ENCODE results near the gene TMEM79. TPM values are rescaled to one million over a fixed set of nuclear protein-coding genes. Genes with fewer than 3 reads are reported as not detected.
A peak's percentile ranks its signal among the peaks of the same experiment; 100 is the strongest.

Gene TMEM79
- total and polyA plus RNA-seq, 2 experiments from 2014 or later: 3.4 to 8.5 TPM

DNA sequence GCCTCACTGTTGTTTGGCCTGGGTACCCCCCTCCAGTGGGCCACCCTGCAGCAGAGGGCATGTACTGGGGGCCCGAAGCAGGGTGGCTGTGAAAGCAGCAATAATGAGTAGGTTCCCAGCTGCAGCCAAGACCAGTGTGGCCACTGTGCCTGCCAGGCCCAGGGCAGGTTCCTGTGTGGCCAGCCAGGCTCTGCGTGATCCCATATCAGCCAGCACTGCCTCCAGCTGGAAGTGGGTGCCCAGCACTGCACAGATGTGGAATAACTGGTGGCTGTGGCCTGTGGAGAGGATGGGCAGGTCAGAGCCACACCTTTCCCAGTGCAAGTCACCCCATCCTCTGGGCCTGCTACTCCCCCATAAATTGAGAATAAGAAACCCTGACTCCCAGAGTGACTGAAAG lies 40.0 kb upstream of the TMEM79 start:
- H3K4me3 ChIP-seq: no peak overlapping the region
- no peaks in the 10 kb centered on the region for H4K20me1 ChIP-seq (ENCODE audit: insufficient read depth, poor library complexity, severe bottlenecking)
- H3K27ac ChIP-seq: no peak overlapping the region
- H3K4me2 ChIP-seq: no peak overlapping the region
- DNase-seq (ENCODE audit: low spot score): no peak
- H3K4me1 ChIP-seq (ENCODE audit: insufficient read depth): no peaks in the 10 kb centered on the region
- no peak overlapping the region for H2AFZ ChIP-seq
- TF ChIP-seq EZH2 (IDR thresholded peaks at IDR 0.05; ENCODE audit: borderline replicate concordance) (no peak), EZH2phosphoT487 (IDR thresholded peaks at IDR 0.05; ENCODE audit: low read depth, severe bottlenecking, unreplicated experiment) (no peak)
- TF ChIP-seq, protein P1, sequence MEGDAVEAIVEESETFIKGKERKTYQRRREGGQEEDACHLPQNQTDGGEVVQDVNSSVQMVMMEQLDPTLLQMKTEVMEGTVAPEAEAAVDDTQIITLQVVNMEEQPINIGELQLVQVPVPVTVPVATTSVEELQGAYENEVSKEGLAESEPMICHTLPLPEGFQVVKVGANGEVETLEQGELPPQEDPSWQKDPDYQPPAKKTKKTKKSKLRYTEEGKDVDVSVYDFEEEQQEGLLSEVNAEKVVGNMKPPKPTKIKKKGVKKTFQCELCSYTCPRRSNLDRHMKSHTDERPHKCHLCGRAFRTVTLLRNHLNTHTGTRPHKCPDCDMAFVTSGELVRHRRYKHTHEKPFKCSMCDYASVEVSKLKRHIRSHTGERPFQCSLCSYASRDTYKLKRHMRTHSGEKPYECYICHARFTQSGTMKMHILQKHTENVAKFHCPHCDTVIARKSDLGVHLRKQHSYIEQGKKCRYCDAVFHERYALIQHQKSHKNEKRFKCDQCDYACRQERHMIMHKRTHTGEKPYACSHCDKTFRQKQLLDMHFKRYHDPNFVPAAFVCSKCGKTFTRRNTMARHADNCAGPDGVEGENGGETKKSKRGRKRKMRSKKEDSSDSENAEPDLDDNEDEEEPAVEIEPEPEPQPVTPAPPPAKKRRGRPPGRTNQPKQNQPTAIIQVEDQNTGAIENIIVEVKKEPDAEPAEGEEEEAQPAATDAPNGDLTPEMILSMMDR (IDR thresholded peaks at IDR 0.05; ENCODE audit: poor library complexity): no peak
- H3K36me3 ChIP-seq (replicated peaks; ENCODE audit: insufficient read depth, low read depth): no peaks in the 10 kb centered on the region
- WGBS (ENCODE audit: low lambda C conversion rate, missing lambda C conversion rate): 100% methylated on average over 2 of the region's 2 CpGs
- H3K27me3 ChIP-seq: no peaks in the 10 kb centered on the region
- no peaks in the 10 kb centered on the region for H3K9me2 ChIP-seq (replicated peaks; ENCODE audit: insufficient read depth)
- H3K79me2 ChIP-seq: no peaks in the 10 kb centered on the region
- H3K9me3 ChIP-seq (ENCODE audit: low read depth): no peaks in the 10 kb centered on the region

DNA sequence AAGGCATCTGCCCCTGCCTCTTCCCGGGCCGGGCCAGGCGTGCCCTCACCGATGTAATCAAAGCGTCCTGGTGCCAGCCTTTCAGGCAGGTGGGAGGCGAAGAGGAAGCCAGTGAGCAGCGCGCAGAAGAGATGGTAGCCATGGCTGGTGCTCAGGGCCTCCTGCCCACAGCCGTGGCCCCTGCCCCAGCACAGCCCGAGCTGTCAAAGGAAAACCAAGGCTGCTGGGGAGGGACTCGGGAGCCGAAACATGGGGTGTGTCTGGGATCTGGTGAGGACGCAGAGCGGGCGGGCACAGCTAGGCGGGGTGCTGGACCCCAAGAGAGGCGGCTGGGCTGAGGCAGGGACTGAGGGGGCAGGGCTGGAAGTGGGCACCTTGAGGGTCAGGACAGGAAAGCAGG lies 39.4 kb upstream of the TMEM79 start:
- Histone ChIP-seq H3K4me2 (no peak overlapping the region), H3K27me3 (no peaks in the 10 kb centered on the region), H3K27ac (no peak overlapping the region), H4K20me1 (ENCODE audit: insufficient read depth, poor library complexity, severe bottlenecking) (no peaks in the 10 kb centered on the region), H3K4me1 (ENCODE audit: insufficient read depth) (no peaks in the 10 kb centered on the region), H3K9me2 (replicated peaks; ENCODE audit: insufficient read depth) (no peaks in the 10 kb centered on the region), H3K36me3 (replicated peaks; ENCODE audit: insufficient read depth, low read depth) (no peaks in the 10 kb centered on the region), H2AFZ (no peak overlapping the region), H3K4me3 (no peak overlapping the region), H3K79me2 (no peaks in the 10 kb centered on the region), H3K9me3 (ENCODE audit: low read depth) (no peaks in the 10 kb centered on the region)
- WGBS (ENCODE audit: low lambda C conversion rate, missing lambda C conversion rate): 95% methylated on average over 17 of the region's 17 CpGs
- TF ChIP-seq EZH2phosphoT487 (IDR thresholded peaks at IDR 0.05; ENCODE audit: low read depth, severe bottlenecking, unreplicated experiment) (no peak), EZH2 (IDR thresholded peaks at IDR 0.05; ENCODE audit: borderline replicate concordance) (no peak)
- TF ChIP-seq, protein P1 (IDR thresholded peaks at IDR 0.05; ENCODE audit: poor library complexity): no peak
- DNase-seq (ENCODE audit: low spot score): no peak

DNA sequence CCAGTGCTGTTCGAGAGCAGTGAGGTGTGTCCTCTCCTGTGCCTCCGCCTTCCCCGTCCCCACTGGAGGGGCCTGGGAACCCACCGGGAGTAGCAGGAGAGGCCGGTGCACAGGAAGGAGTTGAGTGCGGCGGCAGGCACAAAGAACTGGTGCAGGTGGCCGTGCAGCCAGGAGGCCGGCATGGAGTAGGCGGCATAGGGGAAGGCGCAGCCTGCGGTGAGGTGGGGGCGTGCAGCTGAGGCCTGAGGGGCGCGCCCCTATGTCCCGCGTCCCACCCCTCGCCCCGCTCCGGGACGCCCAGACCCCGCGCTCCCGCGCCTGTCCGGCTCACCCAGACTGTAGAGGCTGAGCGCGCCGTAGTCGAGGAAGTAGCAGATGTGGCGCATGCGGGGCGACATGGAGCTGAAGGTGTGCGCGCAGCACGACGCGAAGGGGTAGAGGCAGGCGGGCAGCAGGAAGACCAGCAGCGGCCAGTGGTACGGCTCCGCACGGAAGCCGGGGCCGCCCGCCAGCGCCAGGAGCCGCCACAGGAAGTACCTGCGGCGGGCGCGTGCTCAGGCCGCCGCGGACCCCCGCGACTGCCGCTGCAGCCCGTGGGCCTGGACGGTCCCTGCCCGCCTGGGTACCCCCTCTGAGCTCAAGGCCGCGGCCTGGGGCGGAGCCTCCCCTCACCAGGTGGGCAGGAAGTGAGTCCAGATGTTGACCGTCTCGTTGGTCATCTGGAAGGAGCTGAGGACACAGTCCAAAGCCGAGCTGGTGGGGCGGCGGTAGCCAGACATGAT lies 38.5 kb upstream of the TMEM79 start:
- TF ChIP-seq EZH2phosphoT487 (IDR thresholded peaks at IDR 0.05; ENCODE audit: low read depth, severe bottlenecking, unreplicated experiment): no peak
- TF ChIP-seq, protein P1 (IDR thresholded peaks at IDR 0.05; ENCODE audit: poor library complexity): no peak
- H2AFZ ChIP-seq: no peak overlapping the region
- H3K4me1 ChIP-seq (ENCODE audit: insufficient read depth): no peaks in the 10 kb centered on the region
- H3K9me3 ChIP-seq (ENCODE audit: low read depth): no peaks in the 10 kb centered on the region
- H3K4me2 ChIP-seq: peak overlapping the region; percentile 70
- H4K20me1 ChIP-seq (ENCODE audit: insufficient read depth, poor library complexity, severe bottlenecking): no peaks in the 10 kb centered on the region
- H3K9me2 ChIP-seq (replicated peaks; ENCODE audit: insufficient read depth): no peaks in the 10 kb centered on the region
- H3K36me3 ChIP-seq (replicated peaks; ENCODE audit: insufficient read depth, low read depth): no peaks in the 10 kb centered on the region
- H3K27ac ChIP-seq: no peak overlapping the region
- 62% methylated on average over 64 of the region's 69 CpGs for WGBS (ENCODE audit: low lambda C conversion rate, missing lambda C conversion rate)
- no peaks in the 10 kb centered on the region for H3K79me2 ChIP-seq
- no peak overlapping the region for H3K4me3 ChIP-seq
- DNase-seq (ENCODE audit: low spot score): peak; percentile 43
- no peaks in the 10 kb centered on the region for H3K27me3 ChIP-seq

Measured in hepatocyte (in vitro differentiated cells).